ENCODE measurements around the gene TRPM5. TPM values are rescaled to one million over a fixed set of nuclear protein-coding genes. Genes with fewer than 3 reads are reported as not detected.

The TRPM5 gene
- total and polyA plus RNA-seq, 2 donors: 0.05 to 0.11 TPM

- WGBS: 92% methylated on average over 6 of the region's 6 CpGs
Measured at GRCh38 chr11:2412323-2412722, 32.0 kb downstream of the TRPM5 start.

GRCh38 chr11:2411446-2412305 is 32.6 kb downstream of the TRPM5 start:
- no peaks in the 10 kb centered on the region for H3K36me3 ChIP-seq (ENCODE audit: insufficient read depth)
- no peak overlapping the region for H3K27ac ChIP-seq (ENCODE audit: low read depth)
- no peak overlapping the region for H3K4me3 ChIP-seq (ENCODE audit: low read depth, low read length)
- no peak for DNase-seq (ENCODE audit: extremely low spot score)
- 83% methylated on average over 30 of the region's 30 CpGs for WGBS
- H3K4me1 ChIP-seq (ENCODE audit: insufficient read depth): no peaks in the 10 kb centered on the region

More at GRCh38 chr11:2412323-2412722, 32.0 kb downstream of the TRPM5 start:
- Histone ChIP-seq H3K36me3 (ENCODE audit: insufficient read depth) (no peaks in the 10 kb centered on the region), H3K4me1 (ENCODE audit: insufficient read depth) (no peaks in the 10 kb centered on the region), H3K27ac (ENCODE audit: low read depth) (no peak overlapping the region), H3K4me3 (ENCODE audit: low read depth, low read length) (no peak overlapping the region)
- DNase-seq (ENCODE audit: extremely low spot score): no peak

- Histone ChIP-seq H3K27ac (ENCODE audit: low read depth) (no peak overlapping the region), H3K4me3 (ENCODE audit: low read depth, low read length) (no peak overlapping the region), H3K36me3 (ENCODE audit: insufficient read depth) (no peaks in the 10 kb centered on the region), H3K4me1 (ENCODE audit: insufficient read depth) (no peaks in the 10 kb centered on the region)
- 85% methylated on average over 9 of the region's 9 CpGs for WGBS
- no peak for DNase-seq (ENCODE audit: extremely low spot score)
Measured at GRCh38 chr11:2410616-2411015, 33.7 kb downstream of the TRPM5 start.

GRCh38 chr11:2409611-2410468 is 34.5 kb downstream of the TRPM5 start:
- Histone ChIP-seq H3K4me1 (ENCODE audit: insufficient read depth) (no peaks in the 10 kb centered on the region), H3K4me3 (ENCODE audit: low read depth, low read length) (no peak overlapping the region), H3K27ac (ENCODE audit: low read depth) (no peak overlapping the region), H3K36me3 (ENCODE audit: insufficient read depth) (no peaks in the 10 kb centered on the region)
- DNase-seq (ENCODE audit: extremely low spot score): no peak
- WGBS: 52% methylated on average over 42 of the region's 42 CpGs

GRCh38 chr11:2409126-2409525 is 35.2 kb downstream of the TRPM5 start:
- Histone ChIP-seq H3K4me3 (ENCODE audit: low read depth, low read length) (no peak overlapping the region), H3K36me3 (ENCODE audit: insufficient read depth) (no peaks in the 10 kb centered on the region), H3K4me1 (ENCODE audit: insufficient read depth) (no peaks in the 10 kb centered on the region), H3K27ac (ENCODE audit: low read depth) (no peak overlapping the region)
- WGBS: 38% methylated on average over 16 of the region's 16 CpGs
- DNase-seq (ENCODE audit: extremely low spot score): peak; percentile 76

GRCh38 chr11:2408671-2409070 is 35.6 kb downstream of the TRPM5 start:
- H3K36me3 ChIP-seq (ENCODE audit: insufficient read depth): no peaks in the 10 kb centered on the region
- H3K4me1 ChIP-seq (ENCODE audit: insufficient read depth): no peaks in the 10 kb centered on the region
- 60% methylated on average over 11 of the region's 11 CpGs for WGBS
- no peak for DNase-seq (ENCODE audit: extremely low spot score)
- H3K27ac ChIP-seq (ENCODE audit: low read depth): no peak overlapping the region
- no peak overlapping the region for H3K4me3 ChIP-seq (ENCODE audit: low read depth, low read length)

- Histone ChIP-seq H3K36me3 (ENCODE audit: insufficient read depth) (no peaks in the 10 kb centered on the region), H3K4me3 (ENCODE audit: low read depth, low read length) (no peak overlapping the region), H3K27ac (ENCODE audit: low read depth) (no peak overlapping the region), H3K4me1 (ENCODE audit: insufficient read depth) (peaks cover 2% of the 10 kb centered on the region)
- WGBS: 88% methylated on average over 24 of the region's 24 CpGs
- no peak for DNase-seq (ENCODE audit: extremely low spot score)
Measured at GRCh38 chr11:2406878-2407410, 37.4 kb downstream of the TRPM5 start.

- Histone ChIP-seq H3K36me3 (ENCODE audit: insufficient read depth) (no peaks in the 10 kb centered on the region), H3K27ac (ENCODE audit: low read depth) (no peak overlapping the region), H3K4me3 (ENCODE audit: low read depth, low read length) (no peak overlapping the region), H3K4me1 (ENCODE audit: insufficient read depth) (peaks cover 4% of the 10 kb centered on the region)
- 88% methylated on average over 14 of the region's 14 CpGs for WGBS
- DNase-seq (ENCODE audit: extremely low spot score): no peak
Measured at GRCh38 chr11:2406451-2406850, 37.9 kb downstream of the TRPM5 start.

- Histone ChIP-seq H3K27ac (ENCODE audit: low read depth) (no peak overlapping the region), H3K4me3 (ENCODE audit: low read depth, low read length) (no peak overlapping the region), H3K4me1 (ENCODE audit: insufficient read depth) (peaks cover 4% of the 10 kb centered on the region), H3K36me3 (ENCODE audit: insufficient read depth) (no peaks in the 10 kb centered on the region)
- 61% methylated on average over 12 of the region's 12 CpGs for WGBS
- no peak for DNase-seq (ENCODE audit: extremely low spot score)
Measured at GRCh38 chr11:2404735-2405196, 39.5 kb downstream of the TRPM5 start.

GRCh38 chr11:2402890-2403645 is 41.2 kb downstream of the TRPM5 start:
- Histone ChIP-seq H3K4me1 (ENCODE audit: insufficient read depth) (peaks cover 4% of the 10 kb centered on the region), H3K27ac (ENCODE audit: low read depth) (no peak overlapping the region), H3K36me3 (ENCODE audit: insufficient read depth) (no peaks in the 10 kb centered on the region), H3K4me3 (ENCODE audit: low read depth, low read length) (no peak overlapping the region)
- whole genome bisulfite sequencing: 88% methylated on average over 31 of the region's 31 CpGs
- no peak for DNase-seq (ENCODE audit: extremely low spot score)

GRCh38 chr11:2402106-2402505 is 42.2 kb downstream of the TRPM5 start:
- no peaks in the 10 kb centered on the region for H3K36me3 ChIP-seq (ENCODE audit: insufficient read depth)
- H3K27ac ChIP-seq (ENCODE audit: low read depth): no peak overlapping the region
- no peak for DNase-seq (ENCODE audit: extremely low spot score)
- no peak overlapping the region for H3K4me3 ChIP-seq (ENCODE audit: low read depth, low read length)
- 90% methylated on average over 13 of the region's 13 CpGs for WGBS
- H3K4me1 ChIP-seq (ENCODE audit: insufficient read depth): peaks cover 4% of the 10 kb centered on the region

- Histone ChIP-seq H3K36me3 (ENCODE audit: insufficient read depth) (no peaks in the 10 kb centered on the region), H3K4me1 (ENCODE audit: insufficient read depth) (peaks cover 4% of the 10 kb centered on the region), H3K27ac (ENCODE audit: low read depth) (no peak overlapping the region), H3K4me3 (ENCODE audit: low read depth, low read length) (peak overlapping the region; percentile 72)
- no peak for DNase-seq (ENCODE audit: extremely low spot score)
- WGBS: 37% methylated on average over 12 of the region's 12 CpGs
Measured at GRCh38 chr11:2401436-2401984, 42.8 kb downstream of the TRPM5 start.

Measured in urinary bladder (tissue), 4 donors.